Astrocyte (in vitro differentiated cells and primary cell): ENCODE results near the gene FAM174C. TPM values are rescaled to one million over a fixed set of nuclear protein-coding genes. Genes with fewer than 3 reads are reported as not detected.

ENCODE experiments used
- DNase-seq: peaks from one replicate; pipeline ENCODE4 v3.0.0-alpha.2; 2010; ENCODE audit warnings: low read depth
- FAIRE-seq: peaks from 2 replicates; lab custom pipeline; 2011; peaks lifted over from hg19 to GRCh38; lab: Jason Lieb, UNC
- H2AFZ ChIP-seq: 2 replicates; pipeline ENCODE4 v1.6.0; 2012; ENCODE audit warnings: low read depth, low read length, inconsistent platforms
- H3K27ac ChIP-seq: 2 replicates; pipeline ENCODE4 v1.5.1; 2011; ENCODE audit warnings: low read depth, low read length, inconsistent platforms
- H3K27me3 ChIP-seq: 2 replicates; pipeline ENCODE4 v1.6.0; 2011; ENCODE audit warnings: low read length, inconsistent platforms; ENCODE audit not compliant: insufficient read depth
- H3K36me3 ChIP-seq: 2 replicates; pipeline ENCODE4 v1.5.1; 2011; ENCODE audit warnings: low read length, inconsistent platforms; ENCODE audit not compliant: insufficient read depth
- H3K4me1 ChIP-seq: 2 replicates; pipeline ENCODE4 v1.5.1; 2011; ENCODE audit warnings: low read length, inconsistent platforms; ENCODE audit not compliant: insufficient read depth
- H3K4me2 ChIP-seq: 2 replicates; pipeline ENCODE4 v1.6.0; 2012; ENCODE audit warnings: low read length, inconsistent platforms
- H3K4me3 ChIP-seq: 2 replicates; pipeline ENCODE4 v1.5.1; 2011; ENCODE audit warnings: low read depth, mild to moderate bottlenecking, low read length, inconsistent platforms; ENCODE audit not compliant: insufficient read depth
- H3K79me2 ChIP-seq: 2 replicates; pipeline ENCODE4 v1.6.0; 2012; ENCODE audit warnings: mild to moderate bottlenecking, low read length, inconsistent platforms; ENCODE audit not compliant: insufficient read depth
- H3K9ac ChIP-seq: 2 replicates; pipeline ENCODE4 v1.6.0; 2012; ENCODE audit warnings: mild to moderate bottlenecking, low read length, inconsistent platforms
- H3K9me3 ChIP-seq: 2 replicates; pipeline ENCODE4 v1.5.1; 2012; ENCODE audit warnings: low read depth, mild to moderate bottlenecking, low read length, inconsistent platforms; ENCODE audit not compliant: insufficient read depth
- H4K20me1 ChIP-seq: 2 replicates; pipeline ENCODE4 v1.6.0; 2012; ENCODE audit warnings: low read length, inconsistent platforms; ENCODE audit not compliant: insufficient read depth
- H3K27ac Mint-ChIP-seq: one replicate; pipeline ENCODE4 v1.8.0; 2021; ENCODE audit warnings: mild to moderate bottlenecking, mixed read lengths; ENCODE audit not compliant: unreplicated experiment
- H3K27me3 Mint-ChIP-seq: one replicate; pipeline ENCODE4 v1.8.0; 2021; ENCODE audit warnings: low read depth, mixed read lengths; ENCODE audit not compliant: unreplicated experiment
- H3K36me3 Mint-ChIP-seq: one replicate; pipeline ENCODE4 v1.8.0; 2021; ENCODE audit warnings: low read depth, mixed read lengths; ENCODE audit not compliant: unreplicated experiment
- H3K4me1 Mint-ChIP-seq: one replicate; pipeline ENCODE4 v1.8.0; 2021; ENCODE audit warnings: low read depth, mixed read lengths; ENCODE audit not compliant: unreplicated experiment
- H3K4me3 Mint-ChIP-seq: one replicate; pipeline ENCODE4 v1.8.0; 2021; ENCODE audit warnings: mild to moderate bottlenecking, moderate library complexity, mixed read lengths; ENCODE audit not compliant: unreplicated experiment
- H3K9me3 Mint-ChIP-seq: one replicate; pipeline ENCODE4 v1.8.0; 2021; ENCODE audit warnings: mild to moderate bottlenecking, mixed read lengths; ENCODE audit not compliant: unreplicated experiment
- CTCF ChIP-seq: IDR thresholded peaks from 2 replicates; pipeline ENCODE4 v1.5.1; 2011; ENCODE audit warnings: low read depth, mild to moderate bottlenecking, inconsistent platforms, low read length, moderate library complexity; ENCODE audit not compliant: insufficient read depth
- EZH2 ChIP-seq: IDR thresholded peaks from 2 replicates; pipeline ENCODE4 v1.6.1; 2012; ENCODE audit warnings: mild to moderate bottlenecking, low read length, inconsistent platforms; ENCODE audit not compliant: insufficient read depth
- total RNA-seq: library from RNA; stranded (reverse); gene quantifications from 2 replicates; pipeline ENCODE4 v1.2.1, GENCODE V29; 2021

The FAM174C gene
- total RNA-seq, 1 donor from 2014 or later, result 50.5 TPM

DNA sequence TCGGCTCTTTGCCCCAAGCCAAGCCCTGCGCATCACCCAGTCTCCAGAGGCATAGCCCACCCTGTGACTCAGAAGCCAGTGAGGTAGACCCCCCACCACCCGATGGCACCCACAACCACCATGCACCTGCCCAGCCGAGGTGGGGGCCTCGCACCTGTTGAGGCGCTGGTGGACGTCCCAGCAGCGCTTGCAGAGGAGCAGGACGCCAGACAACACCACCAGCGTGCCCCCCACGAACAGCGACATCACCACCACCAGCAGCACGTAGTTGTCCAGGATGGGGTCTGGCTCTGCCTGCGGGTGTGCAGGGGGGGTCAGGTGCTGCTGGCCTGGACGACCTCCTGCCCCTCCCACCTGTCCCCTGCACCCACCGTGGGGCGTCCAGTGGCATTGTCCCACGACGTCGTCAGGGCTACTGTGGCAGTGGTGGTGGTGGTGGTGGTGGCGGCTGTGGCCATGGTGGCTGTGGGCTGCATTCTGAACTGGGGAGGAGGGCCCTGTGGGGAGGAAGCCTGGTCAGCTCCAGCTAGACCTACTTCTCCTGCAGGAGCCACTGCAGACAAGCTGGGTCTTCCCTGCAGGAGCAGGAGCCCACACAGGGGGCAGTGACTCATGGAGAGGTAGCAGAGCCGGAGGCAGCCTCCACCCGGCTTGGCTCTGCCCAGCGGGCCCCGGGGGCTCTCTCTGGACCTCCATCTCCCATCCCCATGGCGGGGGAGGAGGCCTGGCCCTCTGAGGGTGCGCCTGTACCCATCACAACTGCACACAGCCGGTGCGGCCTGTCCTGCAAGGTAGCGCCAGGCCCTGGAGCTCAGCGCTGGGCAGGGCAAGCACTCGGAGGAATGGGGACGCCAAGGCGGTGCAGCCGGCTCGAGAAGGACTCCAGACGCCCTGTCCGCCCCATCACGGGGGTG is 39.4 kb upstream of the FAM174C start:
- Mint-ChIP-seq H3K27ac (no peak overlapping the region), H3K27me3 (no peaks in the 10 kb centered on the region), H3K4me1 (peaks cover 12% of the 10 kb centered on the region), H3K36me3 (peaks cover 7% of the 10 kb centered on the region), H3K4me3 (peak overlapping the region; percentile 50), H3K9me3 (no peaks in the 10 kb centered on the region)
- no peaks in the 10 kb centered on the region for H3K9me3 ChIP-seq
- H3K36me3 ChIP-seq, result peaks cover 3% of the 10 kb centered on the region
- H3K4me2 ChIP-seq, result peak overlapping the region; percentile 97
- no peak for TF ChIP-seq CTCF
- no peak for TF ChIP-seq EZH2
- H4K20me1 ChIP-seq, result peaks cover 48% of the 10 kb centered on the region
- no peaks in the 10 kb centered on the region for H3K27me3 ChIP-seq
- H3K4me1 ChIP-seq, result peaks cover 28% of the 10 kb centered on the region
- DNase-seq, result no peak
- peak overlapping the region; percentile 32 for H2AFZ ChIP-seq
- H3K27ac ChIP-seq, result no peak overlapping the region
- peaks cover 13% of the 10 kb centered on the region for H3K79me2 ChIP-seq
- FAIRE-seq, result no peak
- H3K9ac ChIP-seq, result peak overlapping the region; percentile 61
- peak overlapping the region; percentile 57 for H3K4me3 ChIP-seq

DNA sequence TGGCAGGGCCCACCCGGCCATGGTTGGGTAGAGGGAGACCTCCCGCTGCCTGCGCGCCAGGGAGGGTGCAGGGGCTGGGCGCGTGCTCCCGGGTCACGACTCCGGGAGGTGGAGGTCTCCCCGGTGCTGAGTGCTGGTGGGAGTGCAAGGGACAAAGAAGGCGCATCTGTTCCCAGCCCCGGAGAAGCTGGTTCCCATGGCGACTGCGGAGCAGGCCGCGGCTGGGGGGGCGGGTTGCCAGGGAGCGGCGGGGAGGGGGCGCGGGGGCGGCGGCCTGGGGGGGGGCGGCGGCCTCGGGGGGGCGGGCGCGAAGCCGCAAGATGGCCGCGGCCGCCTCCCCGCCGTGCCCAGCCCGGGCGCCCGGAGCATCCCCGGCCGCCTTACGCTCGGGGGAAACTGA is 38.8 kb upstream of the FAM174C start:
- Mint-ChIP-seq H3K36me3 (peaks cover 7% of the 10 kb centered on the region), H3K4me1 (peaks cover 12% of the 10 kb centered on the region), H3K4me3 (peak overlapping the region; percentile 50), H3K27ac (no peak overlapping the region), H3K27me3 (no peaks in the 10 kb centered on the region), H3K9me3 (no peaks in the 10 kb centered on the region)
- Histone ChIP-seq H4K20me1 (peaks cover 46% of the 10 kb centered on the region), H3K27ac (no peak overlapping the region), H2AFZ (peak overlapping the region; percentile 32), H3K27me3 (no peaks in the 10 kb centered on the region), H3K4me3 (peak overlapping the region; percentile 68), H3K9me3 (no peaks in the 10 kb centered on the region), H3K79me2 (peaks cover 13% of the 10 kb centered on the region), H3K4me1 (peaks cover 34% of the 10 kb centered on the region), H3K9ac (peak overlapping the region; percentile 79), H3K4me2 (peak overlapping the region; percentile 97), H3K36me3 (peaks cover 3% of the 10 kb centered on the region)
- DNase-seq (no peak), FAIRE-seq (no peak)
- TF ChIP-seq EZH2, result no peak
- no peak for TF ChIP-seq CTCF
